Raji (cell line): Measurements from ENCODE around the gene LHX6.

Experiments used
- POLR2A ChIP-seq: IDR thresholded peaks from 2 replicates; pipeline ENCODE4 v1.6.1; 2011; ENCODE audit warnings: low read depth, low read length, control low read depth; ENCODE audit not compliant: insufficient read depth

LHX6 gene

DNA sequence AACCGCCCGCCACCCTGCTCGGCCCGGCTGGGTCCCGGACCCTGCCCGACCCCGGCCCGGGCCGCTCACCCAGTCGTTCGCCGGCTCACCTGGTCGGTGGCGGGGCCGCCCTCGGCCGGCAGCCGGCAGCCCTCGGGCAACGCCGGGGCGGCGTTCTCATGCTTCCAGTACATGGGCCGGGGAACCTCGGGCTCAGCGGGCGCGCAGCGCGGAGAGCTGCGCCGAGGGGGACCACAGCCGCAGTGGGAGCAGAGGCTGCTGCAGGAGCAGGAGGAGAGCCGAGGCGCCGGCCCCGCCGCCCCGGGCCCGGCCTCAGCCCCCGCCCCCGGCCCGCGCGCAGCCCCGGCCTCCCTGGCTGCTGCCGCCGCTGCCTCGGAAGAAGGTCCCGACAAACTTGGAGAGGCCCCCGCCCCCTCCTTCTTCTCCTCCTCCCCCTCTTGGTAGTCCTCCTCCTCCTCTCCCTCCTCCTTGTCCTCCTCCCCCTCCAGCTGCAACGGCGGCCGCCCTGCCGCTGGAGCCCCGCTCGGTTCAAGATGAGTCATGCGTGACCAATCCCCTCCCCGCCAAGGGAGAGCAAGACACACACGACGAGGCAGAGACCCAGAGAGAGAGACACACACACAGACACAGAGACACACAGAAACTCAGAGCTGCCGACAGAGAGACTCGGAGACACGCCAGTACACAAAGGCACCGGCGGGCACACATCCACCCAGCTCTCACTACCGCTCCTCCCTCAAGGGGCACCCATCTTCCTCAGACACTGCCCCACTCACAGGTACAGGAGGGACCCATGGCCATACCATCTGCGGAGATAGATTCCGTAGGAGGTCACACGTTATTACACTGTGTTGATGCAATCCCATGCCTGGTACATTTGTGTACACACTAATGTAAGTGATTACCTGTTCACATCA lies at the start of gene LHX6:
Gene LHX6, minus strand, starts transcription at position 390 of the 917 bp plus-strand sequence. Its CDS starts 217 bp downstream, at position 173.
- no peak for TF ChIP-seq POLR2A

- no peak for TF ChIP-seq POLR2A
Measured at GRCh38 chr9:122277285-122277897, 48.6 kb upstream of the LHX6 start.

DNA sequence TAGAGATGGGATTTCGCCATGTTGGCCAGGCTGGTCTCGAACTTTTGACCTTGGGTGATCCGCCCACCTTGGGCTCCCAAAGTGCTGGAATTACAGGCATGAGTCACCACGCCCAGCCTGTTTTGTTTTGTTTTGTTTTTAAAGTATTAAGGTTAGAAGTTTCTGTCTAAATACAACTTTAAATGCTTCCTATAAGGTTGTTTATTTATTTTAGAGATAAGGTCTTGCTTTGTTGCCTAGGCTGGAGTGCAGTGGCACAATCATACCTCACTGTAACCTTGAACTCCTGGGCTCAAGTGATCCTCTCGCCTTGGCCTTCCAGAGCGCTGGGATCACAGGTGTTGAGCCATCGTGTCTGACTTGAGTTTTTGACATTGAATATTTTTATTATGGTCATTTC lies 47.3 kb upstream of the LHX6 start:
- TF ChIP-seq POLR2A: no peak

- TF ChIP-seq POLR2A: no peak
Measured at GRCh38 chr9:122274055-122274454, 45.3 kb upstream of the LHX6 start.

DNA sequence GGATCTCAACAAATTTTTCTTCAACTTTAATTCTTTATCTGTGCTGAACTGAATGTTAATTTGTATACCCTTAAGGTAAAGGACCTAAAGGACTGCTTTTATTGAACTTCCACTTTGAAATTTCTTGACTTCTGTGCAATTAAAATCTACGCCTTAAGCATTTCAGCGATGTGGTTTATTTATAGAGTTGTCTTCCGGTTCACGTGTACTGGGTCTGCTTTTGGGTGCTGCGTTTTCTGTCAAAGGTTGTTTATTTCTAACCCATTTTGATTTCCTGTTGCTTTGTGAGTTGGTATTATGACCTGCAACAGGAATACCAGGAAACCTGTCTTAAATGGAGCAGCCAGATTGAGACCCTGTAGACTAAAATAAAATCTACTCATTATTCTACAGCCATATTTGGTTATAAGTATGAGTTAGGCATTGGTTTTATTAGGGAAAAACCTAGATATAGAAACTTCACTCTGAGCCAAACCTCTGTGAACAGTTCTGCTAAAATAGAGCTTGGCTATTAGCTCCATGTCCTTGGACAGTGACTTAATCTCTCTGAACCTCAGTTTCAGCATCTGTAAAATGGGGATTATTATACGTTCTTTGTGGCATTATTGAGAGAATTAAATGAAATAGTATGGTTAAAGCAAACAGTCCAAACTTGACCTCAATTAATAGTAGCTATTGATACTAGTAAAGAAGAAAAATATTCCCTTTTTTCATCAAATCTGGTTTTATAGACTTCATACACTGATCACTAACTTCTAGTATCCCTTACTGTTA lies 39.5 kb upstream of the LHX6 start:
- TF ChIP-seq POLR2A: no peak

DNA sequence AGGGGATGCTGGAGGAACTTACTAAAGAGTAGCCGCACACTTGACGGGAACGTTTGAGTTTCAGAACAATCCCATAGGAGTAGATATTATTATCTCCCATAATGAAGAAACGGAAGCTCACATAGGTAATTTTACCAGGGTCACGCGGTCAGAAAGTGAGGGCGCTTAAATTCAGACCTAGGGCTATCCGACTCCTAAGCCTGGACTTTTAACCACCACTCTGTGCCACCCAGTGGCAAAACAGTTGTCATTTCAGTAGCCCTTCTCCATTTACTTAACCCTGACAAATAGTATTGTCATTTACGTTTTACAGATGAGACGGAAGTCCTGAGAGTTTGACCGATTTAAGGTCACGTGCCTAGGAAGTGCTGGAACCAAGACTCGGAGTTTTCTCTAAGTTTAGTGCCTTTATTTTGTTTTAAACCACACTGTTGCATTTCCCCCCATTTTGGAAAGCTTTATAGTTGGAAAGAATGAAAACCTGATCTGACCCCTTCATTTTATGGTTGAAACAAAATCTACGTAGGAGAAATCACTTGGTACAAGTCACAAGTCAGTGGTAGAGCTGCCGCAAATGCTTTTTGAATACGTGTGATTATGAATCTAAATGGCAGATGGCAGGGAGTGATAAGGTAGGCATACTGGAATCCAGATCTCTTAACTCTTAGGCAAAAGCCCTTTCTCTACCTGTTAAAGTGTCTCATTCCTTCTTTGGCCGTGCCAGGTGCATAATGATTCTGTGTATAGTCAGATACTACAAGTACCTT lies 36.6 kb upstream of the LHX6 start:
- TF ChIP-seq POLR2A: no peak

- TF ChIP-seq POLR2A: peak; percentile 95
Measured at GRCh38 chr9:122264360-122265148, 35.8 kb upstream of the LHX6 start, which contains the start of the genes MRRF and RBM18. Gene MRRF (plus strand): TSS chr9:122264882. CDS start chr9:122270892, 6,010 bp downstream. Gene RBM18 (minus strand): TSS chr9:122264840. CDS start chr9:122261492, 3,348 bp downstream.

DNA sequence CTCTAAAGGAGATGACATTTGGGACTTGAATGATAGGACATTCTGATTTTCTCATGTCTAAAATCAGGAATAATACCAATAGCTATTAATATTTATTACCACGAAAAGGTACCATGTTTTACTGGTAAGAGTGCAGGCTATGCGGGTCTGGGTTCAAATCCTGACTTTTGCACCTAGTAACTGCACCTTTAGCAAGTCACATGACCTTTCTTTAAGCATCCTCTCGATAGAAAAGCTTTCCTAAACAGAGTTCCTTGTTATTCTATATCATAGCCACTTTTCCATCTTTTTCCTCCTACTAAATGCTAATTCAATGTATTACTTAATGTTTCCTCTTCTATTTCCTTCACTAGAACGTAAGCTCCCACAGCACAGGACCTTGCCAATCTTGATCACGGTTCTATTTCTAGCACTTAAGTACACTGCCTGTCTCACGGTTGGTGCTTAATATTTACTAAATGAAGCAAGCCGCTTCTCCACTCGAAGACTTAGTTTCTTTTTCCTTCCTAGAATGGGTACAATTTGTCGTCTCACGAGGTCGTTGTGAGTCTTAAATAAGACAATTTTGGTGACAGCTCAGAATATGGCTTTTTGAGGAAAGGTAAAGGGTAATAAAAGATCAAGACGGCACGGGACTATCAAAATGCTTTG lies 35.1 kb upstream of the LHX6 start:
- no peak for TF ChIP-seq POLR2A

DNA sequence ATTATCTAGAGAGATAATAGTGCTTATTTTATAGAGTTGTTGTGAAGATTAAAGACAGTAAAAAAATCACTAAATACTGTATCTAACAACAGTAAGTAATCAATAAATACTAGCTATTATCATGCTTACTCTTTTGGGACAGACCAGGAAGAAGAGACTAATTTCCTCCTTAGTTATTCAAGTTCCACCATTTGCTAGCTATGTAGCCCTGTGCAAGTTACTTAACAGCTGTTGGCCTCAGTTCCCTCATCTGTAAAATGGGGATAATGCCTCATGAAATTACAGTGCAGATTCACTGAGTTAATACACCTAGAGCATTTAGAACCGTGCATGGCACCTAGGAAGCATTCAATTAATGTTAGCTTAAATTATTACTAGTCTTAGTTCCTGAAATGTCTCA lies 33.3 kb upstream of the LHX6 start:
- no peak for TF ChIP-seq POLR2A

GRCh38 chr9:122261469-122261881 lies 32.7 kb upstream of the LHX6 start:
- no peak for TF ChIP-seq POLR2A

DNA sequence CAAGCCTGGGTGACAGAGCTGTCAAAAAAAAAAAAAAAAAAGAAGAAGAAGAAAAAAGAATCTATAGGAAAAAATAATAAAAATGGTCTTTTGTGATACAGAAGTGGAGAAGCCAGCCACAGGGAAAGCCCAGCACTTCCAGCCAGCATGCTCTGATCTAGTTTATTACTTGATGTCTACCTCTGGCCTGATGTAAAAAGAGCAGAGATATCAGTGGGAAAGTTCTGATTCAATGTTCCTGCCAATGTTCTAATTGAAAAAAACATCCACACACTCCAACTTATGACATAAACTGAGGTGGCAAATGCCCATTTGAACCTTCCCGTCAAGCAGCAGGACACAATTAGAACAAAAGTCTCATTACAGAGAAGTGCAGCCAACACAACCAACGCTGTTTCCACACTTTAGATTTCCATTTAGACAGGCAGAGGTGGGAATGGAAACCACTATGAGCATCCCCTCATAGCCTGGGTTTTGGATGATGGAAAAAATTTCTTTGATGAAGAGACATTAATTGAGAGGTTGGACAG lies 30.2 kb upstream of the LHX6 start:
- TF ChIP-seq POLR2A: no peak

- no peak for TF ChIP-seq POLR2A
Measured at GRCh38 chr9:122256206-122256605, 27.4 kb upstream of the LHX6 start.

GRCh38 chr9:122254761-122255160 lies 26.0 kb upstream of the LHX6 start:
- no peak for TF ChIP-seq POLR2A
